HepG2 (cell line): ENCODE measurements around the gene TIMM44. TPM values are rescaled to one million over a fixed set of nuclear protein-coding genes. Genes with fewer than 3 reads are reported as not detected.

Experiments
- CC2D1A ChIP-seq: sonication (generic); formaldehyde crosslinking; IDR thresholded peaks from 2 replicates; pipeline ENCODE4 v1.8.1; 2023; ENCODE audit warnings: mild to moderate bottlenecking, missing genetic modification reagents
- GMEB1 ChIP-seq: sonication (generic); formaldehyde crosslinking; IDR thresholded peaks from 2 replicates; pipeline ENCODE4 v1.5.1; 2020; ENCODE audit warnings: missing genetic modification reagents, mild to moderate bottlenecking, borderline replicate concordance
- HMGA1 ChIP-seq: sonication (generic); formaldehyde crosslinking; conservative IDR thresholded peaks from 2 replicates; pipeline ENCODE4 v1.4.0; 2020; ENCODE audit warnings: missing genetic modification reagents
- MAZ ChIP-seq, 2 experiments: sonication (generic) in 1 of 2; formaldehyde crosslinking in 1 of 2; IDR thresholded peaks; 2 replicates each; pipeline versions ENCODE4 v1.5.0 to v1.6.1; 2012 to 2020; ENCODE audit warnings: low read depth in 2 of 2, mild to moderate bottlenecking in 2 of 2, borderline replicate concordance in 1 of 2, improper control_type of control experiment in 1 of 2, low read length in 1 of 2, missing genetic modification reagents in 1 of 2, moderate library complexity in 1 of 2
- MEF2D ChIP-seq: sonication (generic); formaldehyde crosslinking; IDR thresholded peaks from 2 replicates; pipeline ENCODE4 v1.5.1; 2020; ENCODE audit warnings: mild to moderate bottlenecking, missing genetic modification reagents
- NR2F6 ChIP-seq, 2 experiments: IDR thresholded peaks; 2 replicates each; pipeline ENCODE4 v1.6.1; 2016; ENCODE audit warnings: antibody characterized with exemption in 1 of 2, mild to moderate bottlenecking in 1 of 2
- PHF8 ChIP-seq: sonication (generic); formaldehyde crosslinking; IDR thresholded peaks from 2 replicates; pipeline ENCODE4 v1.5.0; 2020; ENCODE audit warnings: missing genetic modification reagents
- RBAK ChIP-seq: sonication (generic); formaldehyde crosslinking; IDR thresholded peaks from 2 replicates; pipeline ENCODE4 v1.5.1; 2020; ENCODE audit warnings: mild to moderate bottlenecking, missing genetic modification reagents
- RNF219 ChIP-seq: sonication (generic); formaldehyde crosslinking; IDR thresholded peaks from 2 replicates; pipeline ENCODE4 v1.5.0; 2020; ENCODE audit warnings: mild to moderate bottlenecking, missing genetic modification reagents
- SP5 ChIP-seq: IDR thresholded peaks from 2 replicates; pipeline ENCODE4 v1.6.1; 2016; ENCODE audit warnings: low read depth, borderline replicate concordance
- UBTF ChIP-seq: sonication (generic); formaldehyde crosslinking; IDR thresholded peaks from 2 replicates; pipeline ENCODE4 v1.4.0; 2020; ENCODE audit warnings: mild to moderate bottlenecking, missing genetic modification reagents
- ZEB1 ChIP-seq: IDR thresholded peaks from 2 replicates; pipeline ENCODE4 v1.6.1; 2012; ENCODE audit warnings: mild to moderate bottlenecking, low read depth, inconsistent platforms; ENCODE audit not compliant: insufficient replicate concordance
- ZFP90 ChIP-seq: sonication (generic); formaldehyde crosslinking; IDR thresholded peaks from 2 replicates; pipeline ENCODE4 v1.8.0; 2022; ENCODE audit warnings: missing genetic modification reagents, mild to moderate bottlenecking, inconsistent platforms, borderline replicate concordance
- ZNF607 ChIP-seq: sonication (generic); formaldehyde crosslinking; IDR thresholded peaks from 2 replicates; pipeline ENCODE4 v1.5.1; 2020; ENCODE audit warnings: missing genetic modification reagents, mild to moderate bottlenecking, borderline replicate concordance
- ZNF883 ChIP-seq: sonication (generic); formaldehyde crosslinking; IDR thresholded peaks from 2 replicates; pipeline ENCODE4 v1.5.1; 2020; ENCODE audit warnings: mild to moderate bottlenecking, missing genetic modification reagents; ENCODE audit errors: not compliant biosample characterization
- ZSCAN20 ChIP-seq: sonication (generic); formaldehyde crosslinking; IDR thresholded peaks from 2 replicates; pipeline ENCODE4 v1.4.0; 2020; ENCODE audit warnings: missing genetic modification reagents, mild to moderate bottlenecking, borderline replicate concordance
- polyA plus RNA-seq, 8 experiments: library from polyadenylated mRNA; depleted of rRNA in 3 of 8; stranded (reverse) in 7 of 8; unstranded in 1 of 8; fragments of >200 nt; fragmentation: Illumina TruSeq in 4 of 8; extraction: Trizol in 4 of 8; gene quantifications; 2 replicates each; pipeline versions ENCODE4 v1.2.1 to v1.2.3, GENCODE V29; 2011 to 2016; ENCODE audit warnings: low read depth in 4 of 8, missing spikeins in 1 of 8, mixed read lengths in 1 of 8; ENCODE audit not compliant: insufficient read depth in 1 of 8
- total RNA-seq, 5 experiments: library from RNA; depleted of rRNA; stranded (reverse); fragments of >200 nt; fragmentation: Illumina TruSeq; extraction: Trizol; gene quantifications; 2 replicates each; pipeline ENCODE4 v1.2.3, GENCODE V29; 2016; ENCODE audit warnings: low read depth in 1 of 5
- TF ChIP-seq, protein P1 (sequence below): sonication (generic); formaldehyde crosslinking; IDR thresholded peaks from 2 replicates; pipeline ENCODE4 v1.4.0; 2020; ENCODE audit warnings: mild to moderate bottlenecking, missing genetic modification reagents, borderline replicate concordance
- TF ChIP-seq, protein P2 (sequence below): sonication (generic); formaldehyde crosslinking; IDR thresholded peaks from 2 replicates; pipeline ENCODE4 v1.8.0; 2022; ENCODE audit warnings: low read depth, missing genetic modification reagents

The TIMM44 gene
- total and polyA plus RNA-seq, 2 of the 13 experiments (the other 11 are each of a cell fraction or from before 2014, with no cell fraction given), result 42.9 to 72.6 TPM

- TF ChIP-seq CC2D1A (CRISPR knock-in tag) (no peak), ZNF883 (CRISPR knock-in tag) (peak; percentile 54), ZNF607 (peak; percentile 55; the same call in 1 of the 2 replicates), PHF8 (CRISPR knock-in tag) (peak; percentile 93), NR2F6 (IDR thresholded peaks at IDR 0.05) (no peak), NR2F6 (CRISPR knock-in tag; IDR thresholded peaks at IDR 0.05) (no peak), UBTF (peak; percentile 84), ZFP90 (CRISPR knock-in tag) (peak; percentile 52; the same call in 1 of the 2 replicates), MEF2D (CRISPR knock-in tag) (peak; percentile 46; the same call in 1 of the 2 replicates), GMEB1 (peak; percentile 37; the same call in 1 of the 2 replicates), SP5 (CRISPR knock-in tag) (peak; percentile 72), HMGA1 (CRISPR knock-in tag) (no peak), RBAK (no peak), ZSCAN20 (CRISPR knock-in tag) (0 out of 2 replicates have a peak, but pooled peaks have one; percentile 38), RNF219 (no peak), MAZ (IDR thresholded peaks at IDR 0.05; ENCODE audit: borderline replicate concordance, low read depth, low read length) (peak; percentile 44; the same call in 1 of the 2 replicates), MAZ (CRISPR knock-in tag; IDR thresholded peaks at IDR 0.05; ENCODE audit: low read depth) (no peak; the same call in none of the 2 replicates), ZEB1 (no peak)
- TF ChIP-seq, protein P1, sequence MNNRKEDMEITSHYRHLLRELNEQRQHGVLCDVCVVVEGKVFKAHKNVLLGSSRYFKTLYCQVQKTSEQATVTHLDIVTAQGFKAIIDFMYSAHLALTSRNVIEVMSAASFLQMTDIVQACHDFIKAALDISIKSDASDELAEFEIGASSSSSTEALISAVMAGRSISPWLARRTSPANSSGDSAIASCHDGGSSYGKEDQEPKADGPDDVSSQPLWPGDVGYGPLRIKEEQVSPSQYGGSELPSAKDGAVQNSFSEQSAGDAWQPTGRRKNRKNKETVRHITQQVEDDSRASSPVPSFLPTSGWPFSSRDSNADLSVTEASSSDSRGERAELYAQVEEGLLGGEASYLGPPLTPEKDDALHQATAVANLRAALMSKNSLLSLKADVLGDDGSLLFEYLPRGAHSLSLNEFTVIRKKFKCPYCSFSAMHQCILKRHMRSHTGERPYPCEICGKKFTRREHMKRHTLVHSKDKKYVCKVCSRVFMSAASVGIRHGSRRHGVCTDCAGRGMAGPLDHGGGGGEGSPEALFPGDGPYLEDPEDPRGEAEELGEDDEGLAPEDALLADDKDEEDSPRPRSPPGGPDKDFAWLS (CRISPR knock-in tag), result no peak
- TF ChIP-seq, protein P2, sequence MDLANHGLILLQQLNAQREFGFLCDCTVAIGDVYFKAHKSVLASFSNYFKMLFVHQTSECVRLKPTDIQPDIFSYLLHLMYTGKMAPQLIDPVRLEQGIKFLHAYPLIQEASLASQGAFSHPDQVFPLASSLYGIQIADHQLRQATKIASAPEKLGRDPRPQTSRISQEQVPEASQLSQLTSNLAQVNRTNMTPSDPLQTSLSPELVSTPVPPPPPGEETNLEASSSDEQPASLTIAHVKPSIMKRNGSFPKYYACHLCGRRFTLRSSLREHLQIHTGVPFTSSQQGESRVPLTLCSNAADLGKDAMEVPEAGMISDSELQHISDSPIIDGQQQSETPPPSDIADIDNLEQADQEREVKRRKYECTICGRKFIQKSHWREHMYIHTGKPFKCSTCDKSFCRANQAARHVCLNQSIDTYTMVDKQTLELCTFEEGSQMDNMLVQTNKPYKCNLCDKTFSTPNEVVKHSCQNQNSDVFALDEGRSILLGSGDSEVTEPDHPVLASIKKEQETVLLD (CRISPR knock-in tag), result no peak
These were observed 55.2 kb downstream of the TIMM44 start, which contains the start of gene LRRC8E (continued) for GRCh38 chr19:7888145-7888825.
